Measurements from ENCODE around the gene ATG101.

DNA sequence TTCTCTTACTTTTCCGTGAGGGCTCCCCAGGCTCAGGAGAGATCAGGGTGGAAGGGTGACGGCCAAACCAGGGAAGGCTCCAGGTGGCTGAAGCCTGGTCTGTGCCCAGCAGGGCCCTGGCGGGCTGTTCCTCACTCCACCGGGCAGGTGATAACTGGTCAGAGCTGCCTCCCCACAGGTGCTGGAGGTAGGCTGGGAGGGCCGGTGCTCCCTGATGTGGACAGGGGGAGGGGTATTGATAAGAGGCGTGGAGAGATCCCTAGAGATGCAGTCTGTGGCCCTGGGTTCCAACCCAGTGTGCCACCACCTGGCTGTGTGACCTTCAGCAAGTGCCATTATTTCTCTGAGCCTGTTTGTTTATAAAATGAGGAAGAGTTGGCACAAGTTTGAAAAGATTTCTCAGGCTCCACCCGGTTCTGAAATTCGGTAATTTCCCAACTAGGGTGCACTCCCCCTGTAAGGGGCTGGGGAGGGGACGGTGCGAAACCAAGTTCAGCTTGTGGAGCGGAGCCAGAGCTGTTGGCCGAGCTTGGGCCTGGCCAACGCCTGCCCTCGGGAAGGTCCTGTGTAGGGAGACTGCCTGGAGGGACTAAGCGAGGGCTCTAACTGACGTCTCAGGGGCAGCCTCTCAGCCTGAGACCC lies 19.5 kb upstream of the ATG101 start:
- TF ChIP-seq, protein P1, sequence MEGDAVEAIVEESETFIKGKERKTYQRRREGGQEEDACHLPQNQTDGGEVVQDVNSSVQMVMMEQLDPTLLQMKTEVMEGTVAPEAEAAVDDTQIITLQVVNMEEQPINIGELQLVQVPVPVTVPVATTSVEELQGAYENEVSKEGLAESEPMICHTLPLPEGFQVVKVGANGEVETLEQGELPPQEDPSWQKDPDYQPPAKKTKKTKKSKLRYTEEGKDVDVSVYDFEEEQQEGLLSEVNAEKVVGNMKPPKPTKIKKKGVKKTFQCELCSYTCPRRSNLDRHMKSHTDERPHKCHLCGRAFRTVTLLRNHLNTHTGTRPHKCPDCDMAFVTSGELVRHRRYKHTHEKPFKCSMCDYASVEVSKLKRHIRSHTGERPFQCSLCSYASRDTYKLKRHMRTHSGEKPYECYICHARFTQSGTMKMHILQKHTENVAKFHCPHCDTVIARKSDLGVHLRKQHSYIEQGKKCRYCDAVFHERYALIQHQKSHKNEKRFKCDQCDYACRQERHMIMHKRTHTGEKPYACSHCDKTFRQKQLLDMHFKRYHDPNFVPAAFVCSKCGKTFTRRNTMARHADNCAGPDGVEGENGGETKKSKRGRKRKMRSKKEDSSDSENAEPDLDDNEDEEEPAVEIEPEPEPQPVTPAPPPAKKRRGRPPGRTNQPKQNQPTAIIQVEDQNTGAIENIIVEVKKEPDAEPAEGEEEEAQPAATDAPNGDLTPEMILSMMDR (IDR thresholded peaks at IDR 0.05), result no peak
- TF ChIP-seq POLR2A (IDR thresholded peaks at IDR 0.05) (no peak), EP300 (IDR thresholded peaks at IDR 0.05) (peak; percentile 65)
